ENCODE data around the gene DLG2. TPM values are rescaled to one million over a fixed set of nuclear protein-coding genes. Genes with fewer than 3 reads are reported as not detected.

Gene DLG2
- total RNA-seq, 1 donor from 2014 or later: 6.7 TPM

DNA sequence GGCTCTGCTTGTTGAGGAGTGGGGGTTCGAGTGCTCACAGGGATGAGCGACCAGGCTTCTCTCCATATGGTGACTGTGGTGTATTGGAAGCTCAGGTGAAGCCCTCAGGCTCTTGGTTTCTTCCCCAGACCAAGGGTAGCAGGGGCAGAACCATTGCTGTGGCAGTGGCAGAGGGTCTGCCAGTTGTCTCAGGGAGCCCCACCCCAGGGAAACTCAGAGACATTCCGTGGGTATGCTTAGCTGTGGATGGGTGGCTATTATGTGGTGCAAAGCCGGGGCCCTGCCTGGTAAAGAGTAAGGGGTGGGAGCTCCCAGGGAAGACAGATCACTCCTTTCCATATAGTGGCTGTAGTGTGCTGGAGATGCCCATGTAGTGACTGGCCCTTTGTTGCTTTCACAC lies 167.8 kb downstream of the DLG2 start:
- Mint-ChIP-seq H3K4me1 (no peaks in the 10 kb centered on the region), H3K27ac (no peak overlapping the region), H3K4me3 (no peak overlapping the region), H3K9me3 (peaks cover 40% of the 10 kb centered on the region), H3K27me3 (ENCODE audit: low read depth) (no peaks in the 10 kb centered on the region), H3K36me3 (no peaks in the 10 kb centered on the region)
- TF ChIP-seq, protein P1, sequence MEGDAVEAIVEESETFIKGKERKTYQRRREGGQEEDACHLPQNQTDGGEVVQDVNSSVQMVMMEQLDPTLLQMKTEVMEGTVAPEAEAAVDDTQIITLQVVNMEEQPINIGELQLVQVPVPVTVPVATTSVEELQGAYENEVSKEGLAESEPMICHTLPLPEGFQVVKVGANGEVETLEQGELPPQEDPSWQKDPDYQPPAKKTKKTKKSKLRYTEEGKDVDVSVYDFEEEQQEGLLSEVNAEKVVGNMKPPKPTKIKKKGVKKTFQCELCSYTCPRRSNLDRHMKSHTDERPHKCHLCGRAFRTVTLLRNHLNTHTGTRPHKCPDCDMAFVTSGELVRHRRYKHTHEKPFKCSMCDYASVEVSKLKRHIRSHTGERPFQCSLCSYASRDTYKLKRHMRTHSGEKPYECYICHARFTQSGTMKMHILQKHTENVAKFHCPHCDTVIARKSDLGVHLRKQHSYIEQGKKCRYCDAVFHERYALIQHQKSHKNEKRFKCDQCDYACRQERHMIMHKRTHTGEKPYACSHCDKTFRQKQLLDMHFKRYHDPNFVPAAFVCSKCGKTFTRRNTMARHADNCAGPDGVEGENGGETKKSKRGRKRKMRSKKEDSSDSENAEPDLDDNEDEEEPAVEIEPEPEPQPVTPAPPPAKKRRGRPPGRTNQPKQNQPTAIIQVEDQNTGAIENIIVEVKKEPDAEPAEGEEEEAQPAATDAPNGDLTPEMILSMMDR (IDR thresholded peaks at IDR 0.05; ENCODE audit: unreplicated experiment): no peak
- no peak for DNase-seq (ENCODE audit: low spot score in 2 of 2, unreplicated experiment in 2 of 2)

DNA sequence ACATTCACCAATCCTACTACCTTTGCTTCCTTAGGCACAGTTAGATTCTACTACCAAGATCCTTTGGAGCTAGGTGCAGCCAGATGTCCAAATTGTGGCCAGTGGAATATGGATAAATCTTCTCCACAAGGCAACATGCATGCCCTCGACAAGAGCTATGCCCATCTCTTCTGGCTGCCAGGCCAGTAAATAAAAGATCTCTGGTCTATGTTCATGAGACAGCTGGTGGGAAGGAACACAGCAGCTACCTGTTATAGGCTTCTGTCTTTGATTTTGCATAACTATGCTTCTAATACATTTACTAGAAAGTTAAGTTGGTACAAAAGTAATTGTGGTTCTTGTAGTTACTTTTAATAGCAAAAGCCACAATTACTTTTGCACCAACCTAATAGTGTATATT lies 182.7 kb downstream of the DLG2 start:
- no peaks in the 10 kb centered on the region for H3K9me3 Mint-ChIP-seq
- H3K4me3 Mint-ChIP-seq: no peak overlapping the region
- no peaks in the 10 kb centered on the region for H3K27me3 Mint-ChIP-seq (ENCODE audit: low read depth)
- no peak overlapping the region for H3K27ac Mint-ChIP-seq
- TF ChIP-seq, protein P1 (IDR thresholded peaks at IDR 0.05; ENCODE audit: unreplicated experiment): no peak
- H3K4me1 Mint-ChIP-seq: no peaks in the 10 kb centered on the region
- no peaks in the 10 kb centered on the region for H3K36me3 Mint-ChIP-seq
- no peak for DNase-seq (ENCODE audit: low spot score in 2 of 2, unreplicated experiment in 2 of 2)

DNA sequence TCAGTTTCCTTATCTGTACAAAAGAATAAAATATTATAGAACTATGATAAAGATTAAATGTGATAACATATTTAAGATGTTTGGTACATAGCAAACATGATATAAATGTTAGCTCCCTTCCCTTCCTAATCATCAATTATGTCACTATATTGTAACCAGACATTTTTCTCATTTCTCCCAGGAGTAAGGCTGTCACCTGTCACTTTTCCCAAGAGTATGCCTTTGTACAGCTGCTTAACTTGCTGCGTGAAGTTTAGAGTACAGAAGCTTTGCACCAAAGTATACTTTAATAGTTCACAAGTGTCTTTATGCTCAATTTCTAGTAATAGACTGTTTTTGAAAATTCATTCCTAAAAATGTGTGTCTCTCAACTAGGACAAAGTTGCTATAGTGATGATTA lies 186.9 kb downstream of the DLG2 start:
- TF ChIP-seq, protein P1 (IDR thresholded peaks at IDR 0.05; ENCODE audit: unreplicated experiment): no peak
- peaks cover 15% of the 10 kb centered on the region for H3K9me3 Mint-ChIP-seq

DNA sequence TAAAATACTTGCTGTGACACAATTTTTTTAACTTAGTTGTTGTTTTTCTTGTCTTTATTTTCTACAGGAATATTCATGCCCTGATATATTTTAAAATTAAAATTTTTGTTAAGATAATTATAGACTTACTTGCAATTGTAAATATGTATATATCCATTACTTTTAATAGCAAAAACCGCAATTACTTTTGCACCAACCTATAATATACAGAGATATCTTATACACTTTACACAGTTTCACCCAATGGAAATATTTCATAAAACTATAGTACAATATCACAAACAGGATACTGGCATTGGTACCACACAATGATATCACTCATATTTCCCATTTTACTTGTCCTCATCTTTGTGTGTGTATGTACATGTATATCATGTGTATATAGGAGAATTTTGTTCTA lies 188.8 kb downstream of the DLG2 start:
- Mint-ChIP-seq H3K36me3 (peaks cover under 1% of the 10 kb centered on the region), H3K27ac (no peak overlapping the region), H3K4me3 (no peak overlapping the region), H3K9me3 (peaks cover 35% of the 10 kb centered on the region), H3K27me3 (ENCODE audit: low read depth) (no peaks in the 10 kb centered on the region), H3K4me1 (no peaks in the 10 kb centered on the region)
- DNase-seq (ENCODE audit: low spot score in 2 of 2, unreplicated experiment in 2 of 2): no peak
- TF ChIP-seq, protein P1 (IDR thresholded peaks at IDR 0.05; ENCODE audit: unreplicated experiment): no peak

More for the DNA sequence above, 186.9 kb downstream of the DLG2 start:
- H3K4me1 Mint-ChIP-seq: no peaks in the 10 kb centered on the region
- no peaks in the 10 kb centered on the region for H3K27me3 Mint-ChIP-seq (ENCODE audit: low read depth)
- H3K27ac Mint-ChIP-seq: no peak overlapping the region
- no peaks in the 10 kb centered on the region for H3K36me3 Mint-ChIP-seq
- H3K4me3 Mint-ChIP-seq: no peak overlapping the region
- no peak for DNase-seq (ENCODE audit: low spot score in 2 of 2, unreplicated experiment in 2 of 2)

DNA sequence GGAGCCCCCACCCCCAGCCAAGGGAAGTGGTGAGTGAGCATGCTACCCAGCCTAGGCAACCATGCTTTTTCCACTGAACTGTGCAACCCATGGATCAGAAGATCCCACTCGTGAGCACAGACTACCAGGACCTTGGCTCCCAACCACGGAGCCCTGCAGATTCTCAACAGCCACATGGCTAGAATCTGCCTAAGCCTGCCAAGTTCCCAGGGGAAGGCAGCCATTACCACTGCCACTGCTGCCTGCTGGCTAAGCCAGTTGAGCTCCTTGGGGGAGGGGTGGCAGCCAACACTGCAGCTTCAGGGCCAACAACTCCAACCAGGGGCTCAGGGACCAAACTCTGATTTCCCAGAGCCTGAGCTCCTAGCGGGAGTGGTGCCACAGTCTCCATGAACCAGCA lies 195.8 kb downstream of the DLG2 start:
- DNase-seq (ENCODE audit: low spot score in 2 of 2, unreplicated experiment in 2 of 2): no peak
- TF ChIP-seq, protein P1 (IDR thresholded peaks at IDR 0.05; ENCODE audit: unreplicated experiment): no peak
- Mint-ChIP-seq H3K36me3 (peaks cover 2% of the 10 kb centered on the region), H3K27me3 (ENCODE audit: low read depth) (no peaks in the 10 kb centered on the region), H3K4me1 (no peaks in the 10 kb centered on the region), H3K4me3 (no peak overlapping the region), H3K9me3 (peaks cover 62% of the 10 kb centered on the region), H3K27ac (no peak overlapping the region)

DNA sequence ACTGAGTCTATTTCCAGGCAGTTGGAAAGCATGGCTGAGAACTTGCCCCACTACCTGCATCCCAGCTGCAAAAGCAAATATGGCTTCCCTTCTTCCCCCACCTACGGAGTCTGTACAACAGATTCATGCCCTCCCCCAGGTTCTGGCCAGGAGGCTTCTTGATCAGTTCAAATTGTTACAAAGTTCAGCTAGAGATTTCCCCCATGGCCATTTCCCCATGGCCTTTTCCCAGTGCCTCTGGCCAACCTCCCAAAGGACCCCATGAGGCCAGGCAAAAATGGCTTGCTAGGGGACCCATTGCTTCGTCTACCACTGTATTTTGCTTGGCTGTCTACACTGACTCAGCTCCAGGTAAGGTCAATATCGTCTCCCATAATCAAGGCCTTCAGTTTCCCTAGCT lies 203.3 kb downstream of the DLG2 start:
- Mint-ChIP-seq H3K27ac (no peak overlapping the region), H3K4me1 (no peaks in the 10 kb centered on the region), H3K9me3 (peaks cover 43% of the 10 kb centered on the region), H3K27me3 (ENCODE audit: low read depth) (no peaks in the 10 kb centered on the region), H3K4me3 (no peak overlapping the region), H3K36me3 (no peaks in the 10 kb centered on the region)
- TF ChIP-seq, protein P1 (IDR thresholded peaks at IDR 0.05; ENCODE audit: unreplicated experiment): no peak
- DNase-seq (ENCODE audit: low spot score in 2 of 2, unreplicated experiment in 2 of 2): no peak

Measured in mesothelial cell of epicardium (in vitro differentiated cells).